OCI-LY3 (cell line): ENCODE measurements around the gene GATA6.

Experiments
- H2AFZ ChIP-seq: fragments of 200-600, 300-600 bp; shearing (Covaris generic); 2 replicates; pipeline ENCODE4 v1.6.0; 2014; ENCODE audit warnings: antibody characterized with exemption, low read depth, low read length
- H3K27ac ChIP-seq: fragments of 200-600, 300-600 bp; sonication (generic); 2 replicates; pipeline ENCODE4 v1.5.1; 2014; ENCODE audit warnings: mild to moderate bottlenecking, low read length, moderate library complexity, mixed read lengths
- H3K27me3 ChIP-seq: fragments of 200-600, 300-600 bp; sonication (generic); 2 replicates; pipeline ENCODE4 v1.6.1; 2014; ENCODE audit warnings: low read depth, low read length, mixed read lengths
- H3K36me3 ChIP-seq: fragments of 200-600, 300-600 bp; sonication (generic); replicated peaks from 2 replicates; pipeline ENCODE3; 2014; ENCODE audit warnings: low read depth, low read length, mixed read lengths
- H3K4me1 ChIP-seq: fragments of 300-600, 200-600 bp; sonication (generic); 2 replicates; pipeline ENCODE4 v1.6.1; 2014; ENCODE audit warnings: low read length, mixed read lengths
- H3K4me2 ChIP-seq: fragments of 200-600, 300-600 bp; sonication (generic); 2 replicates; pipeline ENCODE4 v1.6.1; 2014; ENCODE audit warnings: low read length, mixed read lengths
- H3K4me3 ChIP-seq: fragments of 300-600, 200-600 bp; sonication (generic); 2 replicates; pipeline ENCODE4 v1.5.1; 2014; ENCODE audit warnings: antibody characterized with exemption, mild to moderate bottlenecking, low read length, moderate library complexity
- H3K79me2 ChIP-seq: fragments of 300-600, 200-600 bp; shearing (Covaris generic); 2 replicates; pipeline ENCODE4 v1.6.1; 2014; ENCODE audit warnings: mild to moderate bottlenecking, low read length, mixed read lengths
- H3K9ac ChIP-seq: fragments of 300-600, 200-600 bp; shearing (Covaris generic); 2 replicates; pipeline ENCODE4 v1.6.0; 2014; ENCODE audit warnings: mild to moderate bottlenecking, low read length, moderate library complexity
- H3K9me3 ChIP-seq: fragments of 200-600, 300-600 bp; shearing (Covaris generic); 2 replicates; pipeline ENCODE4 v1.6.1; 2014; ENCODE audit warnings: low read length, mixed read lengths; ENCODE audit not compliant: insufficient read depth
- H4K20me1 ChIP-seq: fragments of 200-600, 300-600 bp; sonication (generic); 2 replicates; pipeline ENCODE4 v1.6.1; 2016; ENCODE audit warnings: low read length, mixed read lengths; ENCODE audit not compliant: insufficient read depth
- CTCF ChIP-seq: fragments of 200-600, 300-600 bp; sonication (generic); IDR thresholded peaks from 2 replicates; pipeline ENCODE4 v1.5.1; 2014; ENCODE audit warnings: antibody characterized with exemption, low read length, low read depth
- EZH2phosphoT487 ChIP-seq: fragments of 200-600 bp; shearing (Covaris generic); IDR thresholded peaks from 2 replicates; pipeline ENCODE4 v1.6.1; 2018; ENCODE audit warnings: antibody characterized with exemption, mixed run types, low read depth

GATA6 gene

GRCh38 chr18:22169889-22170420 lies 566 bp downstream of the GATA6 start:
- Histone ChIP-seq H3K27me3 (no peaks in the 10 kb centered on the region), H3K4me1 (no peaks in the 10 kb centered on the region), H3K36me3 (no peaks in the 10 kb centered on the region), H3K4me2 (no peak overlapping the region), H3K79me2 (no peaks in the 10 kb centered on the region), H3K4me3 (no peak overlapping the region), H3K27ac (no peak overlapping the region), H4K20me1 (no peaks in the 10 kb centered on the region), H3K9me3 (no peaks in the 10 kb centered on the region), H2AFZ (no peak overlapping the region), H3K9ac (no peak overlapping the region)
- TF ChIP-seq CTCF (no peak), EZH2phosphoT487 (no peak)

GRCh38 chr18:22170421-22171257 lies 1.2 kb downstream of the GATA6 start:
- Histone ChIP-seq H3K27me3 (no peaks in the 10 kb centered on the region), H3K36me3 (no peaks in the 10 kb centered on the region), H3K79me2 (no peaks in the 10 kb centered on the region), H3K4me2 (no peak overlapping the region), H3K4me3 (no peak overlapping the region), H3K9ac (no peak overlapping the region), H3K9me3 (no peaks in the 10 kb centered on the region), H4K20me1 (no peaks in the 10 kb centered on the region), H2AFZ (no peak overlapping the region), H3K4me1 (no peaks in the 10 kb centered on the region), H3K27ac (no peak overlapping the region)
- TF ChIP-seq CTCF (no peak), EZH2phosphoT487 (no peak)

- H3K79me2 ChIP-seq: no peaks in the 10 kb centered on the region
- TF ChIP-seq EZH2phosphoT487: no peak
- TF ChIP-seq CTCF: no peak
Observed at GRCh38 chr18:22171258-22172119, 2.1 kb downstream of the GATA6 start.

GRCh38 chr18:22172120-22172582 lies 2.8 kb downstream of the GATA6 start:
- Histone ChIP-seq H4K20me1 (no peaks in the 10 kb centered on the region), H3K36me3 (no peaks in the 10 kb centered on the region), H3K79me2 (no peaks in the 10 kb centered on the region), H3K4me3 (no peak overlapping the region), H3K9me3 (no peaks in the 10 kb centered on the region), H3K27me3 (no peaks in the 10 kb centered on the region), H3K9ac (no peak overlapping the region), H3K4me2 (no peak overlapping the region), H3K27ac (no peak overlapping the region), H3K4me1 (no peaks in the 10 kb centered on the region), H2AFZ (no peak overlapping the region)
- TF ChIP-seq EZH2phosphoT487 (no peak), CTCF (no peak)

More at GRCh38 chr18:22171258-22172119, 2.1 kb downstream of the GATA6 start:
- Histone ChIP-seq H3K27me3 (no peaks in the 10 kb centered on the region), H2AFZ (no peak overlapping the region), H3K9ac (no peak overlapping the region), H3K27ac (no peak overlapping the region), H3K36me3 (no peaks in the 10 kb centered on the region), H3K4me1 (no peaks in the 10 kb centered on the region), H3K9me3 (no peaks in the 10 kb centered on the region), H4K20me1 (no peaks in the 10 kb centered on the region), H3K4me2 (no peak overlapping the region), H3K4me3 (no peak overlapping the region)
